Hepatocyte (in vitro differentiated cells): ENCODE measurements around the gene MICU1. TPM values are rescaled to one million over a fixed set of nuclear protein-coding genes. Genes with fewer than 3 reads are reported as not detected.
"Not testable (repeated sequence)": the region's sequence is repeated elsewhere in the genome, so short reads cannot be mapped to it uniquely, and the experiment has no call there.

Experiments
- DNase-seq: peaks from one replicate; pipeline ENCODE4 v3.0.0-alpha.2; 2016; ENCODE audit warnings: low spot score
- H2AFZ ChIP-seq: fragments of 200-600 bp; sonication (generic); 2 replicates; pipeline ENCODE4 v1.6.0; 2016; ENCODE audit warnings: antibody characterized with exemption, mild to moderate bottlenecking
- H3K27ac ChIP-seq: fragments of 200-600 bp; sonication (generic); 2 replicates; pipeline ENCODE4 v1.5.1; 2016; ENCODE audit warnings: mild to moderate bottlenecking
- H3K27me3 ChIP-seq: fragments of 200-600 bp; sonication (generic); 2 replicates; pipeline ENCODE4 v1.6.1; 2016
- H3K36me3 ChIP-seq: fragments of 200-600 bp; sonication (generic); replicated peaks from 2 replicates; pipeline ENCODE4 v1.5.1; 2016; ENCODE audit warnings: low read depth; ENCODE audit not compliant: insufficient read depth
- H3K4me1 ChIP-seq: fragments of 200-600 bp; sonication (generic); 2 replicates; pipeline ENCODE4 v1.5.1; 2016; ENCODE audit warnings: mild to moderate bottlenecking, moderate library complexity; ENCODE audit not compliant: insufficient read depth
- H3K4me2 ChIP-seq: fragments of 200-600 bp; sonication (generic); 2 replicates; pipeline ENCODE4 v1.6.0; 2016
- H3K4me3 ChIP-seq: fragments of 200-600 bp; sonication (generic); 2 replicates; pipeline ENCODE4 v1.5.1; 2016; ENCODE audit warnings: mild to moderate bottlenecking
- H3K79me2 ChIP-seq: fragments of 200-600 bp; sonication (generic); 2 replicates; pipeline ENCODE4 v1.6.0; 2017; ENCODE audit warnings: mild to moderate bottlenecking
- H3K9me2 ChIP-seq: fragments of 200-600 bp; sonication (generic); replicated peaks from 2 replicates; pipeline ENCODE4 v1.6.0; 2017; ENCODE audit warnings: mild to moderate bottlenecking; ENCODE audit not compliant: insufficient read depth
- H3K9me3 ChIP-seq: fragments of 200-600 bp; sonication (generic); 2 replicates; pipeline ENCODE4 v1.5.1; 2016; ENCODE audit warnings: low read depth, mild to moderate bottlenecking
- H4K20me1 ChIP-seq: fragments of 200-600 bp; sonication (generic); 2 replicates; pipeline ENCODE4 v1.6.0; 2016; ENCODE audit warnings: mild to moderate bottlenecking; ENCODE audit not compliant: insufficient read depth, poor library complexity, severe bottlenecking
- EZH2 ChIP-seq: fragments of 200-600 bp; sonication (generic); IDR thresholded peaks from 2 replicates; pipeline ENCODE4 v1.6.1; 2016; ENCODE audit warnings: antibody characterized with exemption, mild to moderate bottlenecking, borderline replicate concordance
- EZH2phosphoT487 ChIP-seq: fragments of 200-600 bp; sonication (generic); IDR thresholded peaks from one replicate; pipeline ENCODE4 v1.6.1; 2018; ENCODE audit warnings: antibody characterized with exemption, mild to moderate bottlenecking, low read depth, moderate library complexity; ENCODE audit not compliant: unreplicated experiment, severe bottlenecking
- WGBS: methylation state at CpG from one replicate; pipeline ENCODE4 v1.1.6; 2016; ENCODE audit warnings: low lambda C conversion rate; ENCODE audit errors: missing lambda C conversion rate; 5-methylcytosine and 5-hydroxymethylcytosine counted together
- polyA plus RNA-seq: library from polyadenylated mRNA; unstranded; fragments of >200 nt; fragmentation: Nextera tagmentation; extraction: Ambion mirVana; gene quantifications from 2 replicates; pipeline ENCODE4 v1.2.1, GENCODE V29; 2016
- total RNA-seq: library from RNA; depleted of rRNA; stranded (reverse); fragments of >200 nt; gene quantifications from 2 replicates; pipeline ENCODE4 v1.2.3, GENCODE V29; 2014
- TF ChIP-seq, protein P1 (sequence below): fragments of 200-600 bp; sonication (generic); IDR thresholded peaks from 2 replicates; pipeline ENCODE4 v1.5.1; 2016; ENCODE audit warnings: antibody characterized with exemption, mild to moderate bottlenecking; ENCODE audit not compliant: poor library complexity

The MICU1 gene
- total and polyA plus RNA-seq, 2 experiments from 2014 or later, result 34.0 to 60.1 TPM

DNA sequence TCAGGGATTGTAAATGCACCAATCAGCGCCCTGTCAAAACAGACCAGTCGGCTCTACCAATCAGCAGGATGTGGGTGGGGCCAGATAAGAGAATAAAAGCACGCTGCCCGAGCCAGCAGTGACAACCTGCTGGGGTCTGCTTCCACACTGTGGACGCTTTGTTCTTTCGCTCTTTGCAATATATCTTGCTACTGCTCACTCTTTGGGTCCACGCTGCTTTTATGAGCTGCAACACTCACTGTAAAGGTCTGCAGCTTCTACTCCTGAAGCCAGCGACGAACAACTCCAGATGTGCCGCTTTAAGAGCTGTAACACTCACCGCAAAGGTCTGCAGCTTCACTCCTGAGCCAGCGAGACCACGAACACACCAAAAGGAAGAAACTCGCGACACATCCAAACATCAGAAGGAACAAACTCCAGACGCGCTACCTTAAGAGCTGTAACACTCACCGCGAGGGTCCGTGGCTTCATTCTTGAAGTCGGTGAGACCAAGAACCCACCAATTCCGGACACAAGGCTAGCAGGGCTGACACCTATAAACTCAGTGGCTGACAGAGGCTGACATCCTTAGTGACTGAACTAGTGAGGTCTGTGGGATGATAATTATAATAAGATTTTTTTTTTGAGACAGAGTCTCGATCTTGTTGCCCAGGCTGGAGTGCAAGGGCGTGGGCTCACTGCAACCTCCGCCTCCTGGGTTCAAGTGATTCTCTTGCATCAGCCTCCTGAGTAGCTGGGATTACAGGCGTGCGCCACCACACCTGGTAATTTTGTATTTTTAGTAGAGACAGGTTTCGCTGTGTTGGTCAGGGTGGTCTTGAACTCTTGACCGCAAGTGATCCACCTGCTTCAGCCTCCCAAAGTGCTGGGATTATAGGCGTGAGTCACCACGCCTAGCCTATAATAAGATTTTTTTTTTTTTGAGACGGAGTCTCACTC, 298.9 kb downstream of the MICU1 start:
- not testable (repeated sequence) for H3K27me3 ChIP-seq, H4K20me1 ChIP-seq, H3K4me2 ChIP-seq, H3K9me2 ChIP-seq, DNase-seq, H3K79me2 ChIP-seq, H3K9me3 ChIP-seq, H3K27ac ChIP-seq, H2AFZ ChIP-seq, H3K4me3 ChIP-seq, H3K36me3 ChIP-seq
- H3K4me1 ChIP-seq, result peaks cover 36% of the 10 kb centered on the region
- TF ChIP-seq, protein P1, sequence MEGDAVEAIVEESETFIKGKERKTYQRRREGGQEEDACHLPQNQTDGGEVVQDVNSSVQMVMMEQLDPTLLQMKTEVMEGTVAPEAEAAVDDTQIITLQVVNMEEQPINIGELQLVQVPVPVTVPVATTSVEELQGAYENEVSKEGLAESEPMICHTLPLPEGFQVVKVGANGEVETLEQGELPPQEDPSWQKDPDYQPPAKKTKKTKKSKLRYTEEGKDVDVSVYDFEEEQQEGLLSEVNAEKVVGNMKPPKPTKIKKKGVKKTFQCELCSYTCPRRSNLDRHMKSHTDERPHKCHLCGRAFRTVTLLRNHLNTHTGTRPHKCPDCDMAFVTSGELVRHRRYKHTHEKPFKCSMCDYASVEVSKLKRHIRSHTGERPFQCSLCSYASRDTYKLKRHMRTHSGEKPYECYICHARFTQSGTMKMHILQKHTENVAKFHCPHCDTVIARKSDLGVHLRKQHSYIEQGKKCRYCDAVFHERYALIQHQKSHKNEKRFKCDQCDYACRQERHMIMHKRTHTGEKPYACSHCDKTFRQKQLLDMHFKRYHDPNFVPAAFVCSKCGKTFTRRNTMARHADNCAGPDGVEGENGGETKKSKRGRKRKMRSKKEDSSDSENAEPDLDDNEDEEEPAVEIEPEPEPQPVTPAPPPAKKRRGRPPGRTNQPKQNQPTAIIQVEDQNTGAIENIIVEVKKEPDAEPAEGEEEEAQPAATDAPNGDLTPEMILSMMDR, result peak; percentile 13
- WGBS, result 88% methylated on average over 32 of the region's 32 CpGs

DNA sequence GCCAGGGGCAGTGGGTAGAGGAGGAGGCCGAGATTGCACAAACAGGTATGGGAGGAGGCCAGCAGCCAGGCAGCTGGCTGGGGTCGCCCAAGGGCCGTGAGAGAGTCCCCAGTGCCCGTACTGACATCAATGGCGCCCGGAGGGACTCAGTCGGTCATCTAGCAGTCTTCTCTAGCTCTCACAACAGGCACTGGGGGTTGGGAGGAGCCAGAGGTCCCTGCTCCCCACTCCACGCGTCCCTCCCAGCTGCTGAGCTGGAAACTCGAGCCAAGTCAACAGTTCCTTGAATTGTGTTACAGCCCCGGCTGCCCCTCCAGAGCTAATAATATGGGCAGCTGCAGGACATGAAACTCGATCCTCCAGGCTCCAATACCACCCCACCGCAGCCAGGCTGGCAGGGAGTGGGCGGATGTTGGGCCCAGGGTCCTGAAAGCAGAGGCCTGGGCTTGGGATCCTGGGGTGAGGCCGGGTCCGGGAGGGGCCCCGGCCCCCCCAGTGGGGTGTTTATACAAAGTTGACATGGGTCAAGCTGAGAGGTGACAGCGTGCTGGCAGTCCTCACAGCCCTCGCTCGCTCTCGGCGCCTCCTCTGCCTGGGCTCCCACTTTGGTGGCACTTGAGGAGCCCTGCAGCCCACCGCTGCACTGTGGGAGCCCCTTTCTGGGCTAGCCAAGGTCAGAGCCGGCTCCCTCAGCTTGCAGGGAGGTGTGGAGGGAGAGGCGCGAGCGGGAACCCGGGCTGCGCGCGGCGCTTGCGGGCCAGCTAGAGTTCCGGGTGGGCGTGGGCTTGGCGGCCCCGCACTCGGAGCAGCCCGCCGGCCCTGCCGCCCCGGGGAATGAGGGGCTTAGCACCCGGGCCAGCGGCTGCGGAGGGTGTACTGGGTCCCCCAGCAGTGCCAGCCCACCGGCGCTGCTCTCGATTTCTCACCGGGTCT, 300.4 kb downstream of the MICU1 start:
- H3K4me3 ChIP-seq, H3K36me3 ChIP-seq, H3K27me3 ChIP-seq, H3K9me2 ChIP-seq, H4K20me1 ChIP-seq, H3K79me2 ChIP-seq, H3K9me3 ChIP-seq: not testable (repeated sequence)
- WGBS, result 79% methylated on average over 46 of the region's 49 CpGs
- H3K4me1 ChIP-seq, result peaks cover 39% of the 10 kb centered on the region
- H3K4me2 ChIP-seq, result peak overlapping the region; percentile 44
- peak overlapping the region; percentile 49 for H3K27ac ChIP-seq
- DNase-seq, result peak; percentile 58
- H2AFZ ChIP-seq, result peak overlapping the region; percentile 5

DNA sequence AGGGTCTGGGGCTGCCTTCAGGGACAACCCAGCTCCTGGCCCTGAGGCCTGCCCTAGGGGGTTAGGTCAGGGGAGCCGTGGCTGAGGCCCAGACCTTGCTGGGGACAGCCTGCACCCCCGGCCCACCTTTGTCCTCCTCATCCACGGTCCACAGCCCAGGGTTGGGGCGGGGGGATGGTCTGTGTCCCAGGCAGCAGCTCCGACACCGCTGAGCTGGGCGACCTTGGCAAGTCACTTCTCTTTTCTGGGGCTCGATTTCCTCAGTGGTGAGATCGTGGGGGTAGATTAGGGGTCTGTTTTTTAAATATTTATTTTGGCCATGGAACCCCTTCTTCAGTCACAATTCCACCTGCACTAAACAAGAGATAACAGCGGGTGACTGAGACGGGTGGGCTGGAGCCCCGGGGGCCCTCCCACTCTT, 302.1 kb downstream of the MICU1 start:
- Histone ChIP-seq H3K4me2 (no peak overlapping the region), H2AFZ (no peak overlapping the region), H3K27me3 (no peaks in the 10 kb centered on the region), H3K9me3 (no peaks in the 10 kb centered on the region), H3K27ac (no peak overlapping the region), H3K36me3 (no peaks in the 10 kb centered on the region), H4K20me1 (no peaks in the 10 kb centered on the region), H3K4me1 (peaks cover 51% of the 10 kb centered on the region), H3K9me2 (no peaks in the 10 kb centered on the region), H3K4me3 (no peak overlapping the region), H3K79me2 (no peaks in the 10 kb centered on the region)
- 82% methylated on average over 12 of the region's 12 CpGs for WGBS
- DNase-seq, result no peak
- TF ChIP-seq EZH2phosphoT487 (no peak), EZH2 (no peak)
- TF ChIP-seq, protein P1, result no peak
